GM18858 (cell line): ENCODE measurements around the gene SPART.

ENCODE experiments used
- ATAC-seq: cut with Tn5 transposase; IDR thresholded peaks from one replicate; pipeline ENCODE4 v1.9.1; 2021; ENCODE audit not compliant: unreplicated experiment

The SPART gene

DNA sequence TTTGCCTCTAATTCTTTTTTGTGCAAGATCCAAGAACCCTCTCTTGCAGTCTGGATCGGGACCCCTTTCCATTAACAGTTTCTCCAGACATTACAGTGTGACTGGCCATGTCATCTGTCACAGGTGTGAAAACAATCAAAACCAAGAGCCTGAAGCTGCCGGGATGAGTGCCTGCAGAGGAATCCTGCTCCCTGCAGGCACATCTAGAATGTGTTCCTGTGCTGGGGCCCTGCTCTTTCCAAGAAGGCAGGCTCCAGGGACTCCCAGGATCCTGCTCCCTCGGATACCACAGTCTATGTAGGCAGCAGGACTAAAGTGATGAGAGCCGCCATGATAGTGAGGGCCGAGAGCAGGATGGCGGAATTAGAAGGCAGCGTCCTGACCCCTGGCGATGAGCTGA lies 87.4 kb downstream of the SPART start:
- no peak for ATAC-seq
